Measurements from ENCODE around the gene PRDM11.
A peak's percentile ranks its signal among the peaks of the same experiment; 100 is the strongest.

The PRDM11 gene

GRCh38 chr11:45226901-45227300 is 80.5 kb downstream of the PRDM11 start:
- Mint-ChIP-seq H3K27ac (no peak overlapping the region), H3K36me3 (ENCODE audit: low read depth) (peaks cover 64% of the 10 kb centered on the region), H3K27me3 (ENCODE audit: low read depth) (no peaks in the 10 kb centered on the region), H3K4me1 (no peaks in the 10 kb centered on the region), H3K4me3 (no peak overlapping the region), H3K9me3 (no peaks in the 10 kb centered on the region)
- TF ChIP-seq CTCF (IDR thresholded peaks at IDR 0.05; ENCODE audit: unreplicated experiment in 3 of 3), result no peak

GRCh38 chr11:45227836-45228235 is 81.4 kb downstream of the PRDM11 start:
- TF ChIP-seq CTCF (IDR thresholded peaks at IDR 0.05; ENCODE audit: unreplicated experiment in 3 of 3), result no peak
- Mint-ChIP-seq H3K36me3 (ENCODE audit: low read depth) (peaks cover 58% of the 10 kb centered on the region), H3K4me3 (no peak overlapping the region), H3K27ac (no peak overlapping the region), H3K4me1 (no peaks in the 10 kb centered on the region), H3K27me3 (ENCODE audit: low read depth) (no peaks in the 10 kb centered on the region), H3K9me3 (no peaks in the 10 kb centered on the region)

GRCh38 chr11:45229401-45230020 is 83.1 kb downstream of the PRDM11 start:
- no peak for TF ChIP-seq CTCF (IDR thresholded peaks at IDR 0.05; ENCODE audit: unreplicated experiment in 3 of 3)
- H3K36me3 Mint-ChIP-seq (ENCODE audit: low read depth), result peaks cover 48% of the 10 kb centered on the region
- H3K27me3 Mint-ChIP-seq (ENCODE audit: low read depth), result no peaks in the 10 kb centered on the region
- H3K4me1 Mint-ChIP-seq, result no peaks in the 10 kb centered on the region
- H3K4me3 Mint-ChIP-seq, result no peak overlapping the region
- H3K9me3 Mint-ChIP-seq, result no peaks in the 10 kb centered on the region
- no peak overlapping the region for H3K27ac Mint-ChIP-seq

- peaks cover 19% of the 10 kb centered on the region for H3K36me3 Mint-ChIP-seq (ENCODE audit: low read depth)
Observed at GRCh38 chr11:45232341-45233080, 86.1 kb downstream of the PRDM11 start.

GRCh38 chr11:45233121-45233803 is 86.8 kb downstream of the PRDM11 start:
- peaks cover 17% of the 10 kb centered on the region for H3K27me3 Mint-ChIP-seq (ENCODE audit: low read depth)
- peaks cover 12% of the 10 kb centered on the region for H3K36me3 Mint-ChIP-seq (ENCODE audit: low read depth)
- peaks cover 6% of the 10 kb centered on the region for H3K4me1 Mint-ChIP-seq
- H3K9me3 Mint-ChIP-seq, result no peaks in the 10 kb centered on the region
- no peak overlapping the region for H3K27ac Mint-ChIP-seq
- TF ChIP-seq CTCF (IDR thresholded peaks at IDR 0.05; ENCODE audit: unreplicated experiment in 3 of 3), result peak; percentile 73 to 76 (median 76)
- no peak overlapping the region for H3K4me3 Mint-ChIP-seq

More at GRCh38 chr11:45232341-45233080, 86.1 kb downstream of the PRDM11 start:
- no peak overlapping the region for H3K27ac Mint-ChIP-seq
- H3K4me1 Mint-ChIP-seq, result no peaks in the 10 kb centered on the region
- no peaks in the 10 kb centered on the region for H3K9me3 Mint-ChIP-seq
- no peak for TF ChIP-seq CTCF (IDR thresholded peaks at IDR 0.05; ENCODE audit: unreplicated experiment in 3 of 3)
- H3K4me3 Mint-ChIP-seq, result no peak overlapping the region
- H3K27me3 Mint-ChIP-seq (ENCODE audit: low read depth), result peaks cover 14% of the 10 kb centered on the region
